NCI-H2227 treated with DMSO at 0.1 percent for 48 hours (cell line): ENCODE measurements around the gene HSFX2.
"Not testable (repeated sequence)": the region's sequence is repeated elsewhere in the genome, so short reads cannot be mapped to it uniquely, and the experiment has no call there.

Experiments used
- DNase-seq: peaks from one replicate; lab custom pipeline; 2025; lab: John Stamatoyannopoulos, UW

Gene HSFX2, protein sequence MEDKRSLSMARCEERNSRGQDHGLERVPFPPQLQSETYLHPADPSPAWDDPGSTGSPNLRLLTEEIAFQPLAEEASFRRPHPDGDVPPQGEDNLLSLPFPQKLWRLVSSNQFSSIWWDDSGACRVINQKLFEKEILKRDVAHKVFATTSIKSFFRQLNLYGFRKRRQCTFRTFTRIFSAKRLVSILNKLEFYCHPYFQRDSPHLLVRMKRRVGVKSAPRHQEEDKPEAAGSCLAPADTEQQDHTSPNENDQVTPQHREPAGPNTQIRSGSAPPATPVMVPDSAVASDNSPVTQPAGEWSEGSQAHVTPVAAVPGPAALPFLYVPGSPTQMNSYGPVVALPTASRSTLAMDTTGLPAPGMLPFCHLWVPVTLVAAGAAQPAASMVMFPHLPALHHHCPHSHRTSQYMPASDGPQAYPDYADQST

GRCh38 chrX:149595214-149595613 is at the start of gene HSFX2:
HSFX2 (minus strand) TSS chrX:149595314; CDS start chrX:149594700, 614 bp downstream.
- not testable (repeated sequence) for DNase-seq

- DNase-seq = no peak
Observed at GRCh38 chrX:149643496-149643895, 48.4 kb upstream of the HSFX2 start.

DNA sequence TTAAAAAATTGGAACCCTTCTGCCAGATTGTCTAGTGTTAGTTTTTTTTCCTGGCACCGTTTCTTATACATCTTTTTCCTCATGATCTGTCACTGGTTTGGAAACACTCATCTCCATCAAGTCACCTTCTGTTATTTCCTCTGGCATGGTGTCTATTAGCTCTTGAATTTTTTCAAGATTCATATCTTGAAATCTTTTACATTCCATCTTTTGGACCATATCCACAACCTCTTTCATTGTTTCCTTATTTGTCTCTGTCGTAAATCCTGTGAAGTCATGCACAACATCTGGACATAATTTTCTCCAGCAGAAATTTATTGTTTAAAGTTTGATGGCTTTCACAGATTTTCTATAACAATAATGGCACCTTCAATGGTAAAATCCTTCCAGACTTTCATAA is 46.7 kb upstream of the HSFX2 start:
- DNase-seq = no peak

- DNase-seq = no peak
Observed at GRCh38 chrX:149641432-149641831, 46.3 kb upstream of the HSFX2 start.

- DNase-seq = no peak
Observed at GRCh38 chrX:149639568-149639967, 44.5 kb upstream of the HSFX2 start.

DNA sequence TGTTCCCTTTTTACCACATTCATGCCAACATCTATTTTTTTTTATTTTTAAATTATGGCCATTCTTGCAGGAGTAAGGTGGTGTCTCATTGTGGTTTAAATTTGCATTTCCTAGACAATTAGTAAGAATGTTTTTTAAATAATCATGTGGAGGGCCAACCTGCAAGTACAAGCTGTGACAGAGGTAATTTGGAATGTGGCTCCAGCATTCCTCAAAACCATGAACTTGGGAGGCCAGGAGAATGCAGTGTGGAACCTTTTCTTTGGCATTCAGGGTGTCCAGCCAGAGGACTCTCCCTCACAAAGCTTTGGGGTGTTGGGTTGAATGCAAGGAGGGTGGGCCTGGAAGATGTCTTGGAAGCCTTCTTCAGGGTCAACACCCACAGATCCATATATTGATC is 43.7 kb upstream of the HSFX2 start:
- no peak for DNase-seq

GRCh38 chrX:149633511-149633910 is 38.4 kb upstream of the HSFX2 start:
- DNase-seq = no peak

- DNase-seq = peak; percentile 32
Observed at GRCh38 chrX:149631234-149632165, 36.4 kb upstream of the HSFX2 start, which contains the start of gene TMEM185A. TMEM185A (minus strand) TSS chrX:149631792; CDS start chrX:149631580, 212 bp downstream.

GRCh38 chrX:149630681-149631233 is 35.6 kb upstream of the HSFX2 start:
- no peak for DNase-seq

GRCh38 chrX:149629730-149630387 is 34.7 kb upstream of the HSFX2 start:
- no peak for DNase-seq

- DNase-seq = no peak
Observed at GRCh38 chrX:149628768-149629167, 33.7 kb upstream of the HSFX2 start.

GRCh38 chrX:149628280-149628679 is 33.2 kb upstream of the HSFX2 start:
- no peak for DNase-seq

DNA sequence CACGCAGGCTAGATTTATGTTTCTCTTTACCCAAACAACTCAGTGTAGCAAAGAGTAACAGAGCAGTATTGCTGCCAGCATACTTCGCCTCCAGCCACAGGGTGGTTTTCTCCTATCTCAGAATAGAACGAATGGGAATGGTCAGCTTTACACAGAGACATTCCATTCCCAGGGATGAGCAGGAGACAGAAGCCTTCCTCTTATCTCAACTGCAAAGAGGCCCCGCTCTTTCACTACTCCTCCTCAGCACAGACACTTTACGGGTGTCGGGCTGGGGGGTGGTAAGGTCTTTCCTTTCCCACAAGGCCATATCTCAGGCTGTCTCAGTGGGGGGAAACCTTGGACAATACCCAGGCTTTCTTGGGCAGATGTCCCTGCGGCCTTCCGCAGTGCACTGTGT is 31.7 kb upstream of the HSFX2 start:
- not testable (repeated sequence) for DNase-seq

GRCh38 chrX:149619662-149620061 is 24.5 kb upstream of the HSFX2 start:
- DNase-seq = not testable (repeated sequence)

DNA sequence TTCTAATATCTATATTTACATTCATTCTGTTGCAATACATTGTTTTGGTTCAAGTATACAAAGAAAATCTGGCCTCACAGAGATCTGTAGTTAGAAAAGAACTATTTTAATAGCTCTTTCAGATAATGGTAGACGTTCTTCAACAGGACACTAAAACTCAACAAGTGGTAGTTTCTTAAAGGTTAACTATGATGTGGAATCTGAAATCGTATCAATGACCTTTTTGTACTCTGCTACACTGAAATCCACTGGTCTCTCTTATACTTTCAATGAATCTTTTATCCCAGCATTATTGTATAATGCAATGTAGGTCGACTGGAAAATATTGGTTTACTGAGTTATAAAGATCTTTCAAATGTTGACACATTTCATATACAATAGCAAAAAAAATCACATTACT is 23.8 kb upstream of the HSFX2 start:
- no peak for DNase-seq

- DNase-seq = no peak
Observed at GRCh38 chrX:149611623-149612175, 16.6 kb upstream of the HSFX2 start.

DNA sequence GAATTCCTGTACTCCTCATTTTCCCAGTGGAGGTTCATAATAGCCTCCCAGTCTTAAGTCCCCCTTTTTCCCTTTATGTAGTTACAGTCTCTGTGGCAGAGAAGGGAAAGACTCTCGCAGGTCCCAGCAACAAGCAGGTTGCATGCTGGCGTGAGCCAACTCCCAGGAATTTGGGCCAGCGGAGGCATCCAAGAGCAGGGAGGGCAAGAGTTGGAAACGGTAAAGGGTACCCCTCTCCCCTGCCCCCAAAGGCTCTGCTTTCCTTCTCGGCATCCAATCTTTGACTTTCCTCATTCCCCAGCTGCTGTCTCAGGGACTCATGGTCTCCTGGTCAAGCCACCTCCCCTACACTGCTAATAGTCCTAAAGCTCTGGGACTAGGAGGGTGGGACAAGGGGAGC is 15.4 kb upstream of the HSFX2 start:
- DNase-seq = no peak

GRCh38 chrX:149607699-149608098 is 12.6 kb upstream of the HSFX2 start:
- DNase-seq = no peak

DNA sequence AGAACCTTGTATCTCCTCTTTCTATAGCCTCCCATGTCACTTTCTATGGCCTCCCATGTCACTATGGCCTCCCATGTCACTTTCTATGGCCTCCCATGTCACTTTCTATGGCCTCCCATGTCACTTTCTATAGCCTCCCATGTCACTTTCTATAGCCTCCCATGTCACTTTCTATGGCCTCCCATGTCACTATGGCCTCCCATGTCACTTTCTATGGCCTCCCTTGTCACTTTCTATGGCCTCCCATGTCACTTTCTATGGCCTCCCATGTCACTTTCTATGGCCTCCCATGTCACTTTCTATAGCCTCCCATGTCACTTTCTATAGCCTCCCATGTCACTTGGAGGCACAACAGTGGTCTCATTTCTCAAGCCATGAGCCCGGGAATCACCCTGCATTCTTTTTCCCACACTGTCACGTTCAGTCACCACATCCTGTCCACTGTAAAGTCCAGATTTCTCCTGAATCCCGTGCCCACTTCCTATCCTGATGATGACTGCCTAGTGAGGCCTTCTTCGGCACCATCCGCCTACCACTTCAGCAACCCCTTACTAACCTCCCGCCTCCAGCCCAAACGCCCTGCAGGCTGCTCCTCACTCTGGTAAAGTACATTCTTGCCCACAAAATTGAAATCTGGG is 10.3 kb upstream of the HSFX2 start:
- DNase-seq = not testable (repeated sequence)

GRCh38 chrX:149598603-149599002 is 3.5 kb upstream of the HSFX2 start:
- not testable (repeated sequence) for DNase-seq

- DNase-seq = not testable (repeated sequence)
Observed at GRCh38 chrX:149595943-149596342, 829 bp upstream of the HSFX2 start.
